K562 (cell line): ENCODE measurements around the gene TJP3. TPM values are rescaled to one million over a fixed set of nuclear protein-coding genes. Genes with fewer than 3 reads are reported as not detected.

Source experiments
- ARNT ChIP-seq, 2 experiments: fragments of 450-650 bp; IDR thresholded peaks; 2 replicates each; pipeline ENCODE4 v1.6.1; 2016; ENCODE audit warnings: mild to moderate bottlenecking in 1 of 2
- FIP1L1 ChIP-seq: fragments of 200-400 bp; formaldehyde crosslinking; IDR thresholded peaks from 2 replicates; pipeline ENCODE4 v1.6.1; 2018; ENCODE audit warnings: mild to moderate bottlenecking, low read depth, low read length; ENCODE audit not compliant: poor library complexity, severe bottlenecking
- FOS ChIP-seq: IDR thresholded peaks from 3 replicates; pipeline ENCODE4 v1.6.1; 2011; ENCODE audit not compliant: insufficient read length; ENCODE audit errors: extremely low read depth
- FOXM1 ChIP-seq, 2 experiments: fragments of 450-650 bp in 1 of 2; sonication (generic) in 1 of 2; formaldehyde crosslinking in 1 of 2; IDR thresholded peaks; 2 replicates each; pipeline versions ENCODE4 v1.6.1 to v1.9.0; 2017 to 2022; ENCODE audit warnings: low read depth in 2 of 2, mild to moderate bottlenecking in 2 of 2, missing genetic modification reagents in 1 of 2, moderate library complexity in 1 of 2
- HMG20A ChIP-seq: fragments of 450-650 bp; formaldehyde crosslinking; conservative IDR thresholded peaks from 2 replicates; pipeline ENCODE4 v1.4.0; 2020; ENCODE audit warnings: mild to moderate bottlenecking, mixed read lengths
- KDM1A ChIP-seq, 2 experiments: fragments of 450-650 bp; IDR thresholded peaks; 2 replicates each; pipeline ENCODE4 v1.6.1; 2016; ENCODE audit warnings: mild to moderate bottlenecking in 2 of 2
- LEF1 ChIP-seq: fragments of 450-650 bp; IDR thresholded peaks from 2 replicates; pipeline ENCODE4 v1.6.1; 2016; ENCODE audit warnings: mild to moderate bottlenecking
- MAFK ChIP-seq: IDR thresholded peaks from 2 replicates; pipeline ENCODE4 v1.6.1; 2011; ENCODE audit warnings: low read length, improper control_type of control experiment
- POLR2AphosphoS5 ChIP-seq: IDR thresholded peaks from 2 replicates; pipeline ENCODE4 v1.6.1; 2011; ENCODE audit warnings: mild to moderate bottlenecking, low read depth, low read length, moderate library complexity; ENCODE audit not compliant: control insufficient read depth, insufficient read depth
- POLR2G ChIP-seq: fragments of 200-400 bp; formaldehyde crosslinking; IDR thresholded peaks from 2 replicates; pipeline ENCODE4 v1.6.1; 2017; ENCODE audit warnings: low read depth, mild to moderate bottlenecking, antibody characterized with exemption, low read length, moderate library complexity
- RHOXF2B ChIP-seq: fragments of 250-450 bp; sonication (Bioruptor Pico); conservative IDR thresholded peaks from 2 replicates; pipeline ENCODE4 v1.5.1; 2021
- SMAD2 ChIP-seq: fragments of 150-350 bp; IDR thresholded peaks from 2 replicates; pipeline ENCODE4 v1.6.1; 2014; ENCODE audit warnings: low read depth, mild to moderate bottlenecking, low read length
- STAG1 ChIP-seq: sonication (generic); formaldehyde crosslinking; IDR thresholded peaks from 2 replicates; pipeline ENCODE4 v1.5.0; 2020; ENCODE audit warnings: missing genetic modification reagents, borderline replicate concordance
- TAF7 ChIP-seq: fragments of 450-650 bp; IDR thresholded peaks from 2 replicates; pipeline ENCODE4 v1.6.1; 2016; ENCODE audit warnings: missing genetic modification characterization, missing compliant biosample characterization
- TEAD1 ChIP-seq, 2 experiments: fragments of 450-650 bp in 1 of 2; sonication (generic) in 1 of 2; formaldehyde crosslinking; IDR thresholded peaks; 2 replicates each; pipeline versions ENCODE4 v1.4.0 to v1.8.0; 2020 to 2022; ENCODE audit warnings: mild to moderate bottlenecking in 2 of 2, missing genetic modification reagents in 1 of 2
- TGIF2 ChIP-seq: sonication (generic); formaldehyde crosslinking; IDR thresholded peaks from 2 replicates; pipeline ENCODE4 v1.8.1; 2022; ENCODE audit warnings: mild to moderate bottlenecking, missing genetic modification reagents, moderate library complexity
- TOE1 ChIP-seq, 2 experiments: fragments of 450-650 bp in 1 of 2; sonication (generic) in 1 of 2; formaldehyde crosslinking in 1 of 2; IDR thresholded peaks; 2 replicates each; pipeline versions ENCODE4 v1.7.1 to v1.8.0; 2016 to 2022; ENCODE audit warnings: borderline replicate concordance in 2 of 2, mild to moderate bottlenecking in 2 of 2, antibody characterized with exemption in 1 of 2, inconsistent platforms in 1 of 2, low read depth in 1 of 2, missing genetic modification reagents in 1 of 2, moderate library complexity in 1 of 2
- ZBTB17 ChIP-seq: fragments of 450-650 bp; formaldehyde crosslinking; IDR thresholded peaks from 2 replicates; pipeline ENCODE4 v1.4.0; 2020; ENCODE audit warnings: mild to moderate bottlenecking
- ZFP36 ChIP-seq: fragments of 150-350 bp; IDR thresholded peaks from 2 replicates; pipeline ENCODE4 v1.6.1; 2018; ENCODE audit warnings: low read length, low read depth; ENCODE audit not compliant: partially characterized antibody
- ZNF124 ChIP-seq: sonication (generic); formaldehyde crosslinking; IDR thresholded peaks from 2 replicates; pipeline ENCODE4 v1.8.1; 2022; ENCODE audit warnings: missing genetic modification reagents
- ZNF583 ChIP-seq: fragments of 250-450 bp; sonication (Bioruptor Pico); IDR thresholded peaks from 2 replicates; pipeline ENCODE4 v1.4.0; 2020
- ZNF586 ChIP-seq: fragments of 450-650 bp; formaldehyde crosslinking; conservative IDR thresholded peaks from 2 replicates; pipeline ENCODE4 v1.4.0; 2020; ENCODE audit warnings: mild to moderate bottlenecking, moderate library complexity
- ZSCAN29 ChIP-seq: fragments of 450-650 bp; IDR thresholded peaks from 2 replicates; pipeline ENCODE4 v1.6.1; 2017
- polyA plus RNA-seq, 8 experiments: library from polyadenylated mRNA; depleted of rRNA in 4 of 8; stranded (reverse) in 5 of 8; unstranded in 3 of 8; fragments of >200 nt; fragmentation: Nextera tagmentation in 2 of 8; fragmentation: Illumina TruSeq in 1 of 8; extraction: Ambion mirVana in 2 of 8; extraction: Trizol in 1 of 8; gene quantifications; 2 replicates each; pipeline versions ENCODE4 v1.2.1 to v1.2.3, GENCODE V29; 2011 to 2014; ENCODE audit warnings: inconsistent platforms in 1 of 8, missing spikeins in 1 of 8
- total RNA-seq, 7 experiments: library from RNA; depleted of rRNA in 6 of 7; stranded (reverse); fragments of >200 nt in 6 of 7; fragmentation: Illumina TruSeq in 2 of 7; extraction: Trizol in 2 of 7; gene quantifications; 2 replicates each; pipeline versions ENCODE4 v1.2.1 to v1.2.3, GENCODE V29; 2011 to 2021; ENCODE audit warnings: low replicate concordance in 1 of 7
- TF ChIP-seq, protein P1 (sequence below): fragments of 450-650 bp; IDR thresholded peaks from 2 replicates; pipeline ENCODE4 v1.6.1; 2016; ENCODE audit warnings: antibody characterized with exemption
- TF ChIP-seq, protein P2 (sequence below), 2 experiments: IDR thresholded peaks in 1 of 2; conservative IDR thresholded peaks in 1 of 2; 2 replicates each; pipeline ENCODE4 v1.6.1; 2016; ENCODE audit warnings: low read depth in 2 of 2, mild to moderate bottlenecking in 1 of 2, missing compliant biosample characterization in 1 of 2, missing genetic modification characterization in 1 of 2, moderate library complexity in 1 of 2

TJP3 gene
- total and polyA plus RNA-seq, 9 of the 15 experiments (the other 6 are each of a cell fraction or from before 2014, with no cell fraction given): 0.11 to 2.4 (median 0.57) TPM; not detected in 1

DNA sequence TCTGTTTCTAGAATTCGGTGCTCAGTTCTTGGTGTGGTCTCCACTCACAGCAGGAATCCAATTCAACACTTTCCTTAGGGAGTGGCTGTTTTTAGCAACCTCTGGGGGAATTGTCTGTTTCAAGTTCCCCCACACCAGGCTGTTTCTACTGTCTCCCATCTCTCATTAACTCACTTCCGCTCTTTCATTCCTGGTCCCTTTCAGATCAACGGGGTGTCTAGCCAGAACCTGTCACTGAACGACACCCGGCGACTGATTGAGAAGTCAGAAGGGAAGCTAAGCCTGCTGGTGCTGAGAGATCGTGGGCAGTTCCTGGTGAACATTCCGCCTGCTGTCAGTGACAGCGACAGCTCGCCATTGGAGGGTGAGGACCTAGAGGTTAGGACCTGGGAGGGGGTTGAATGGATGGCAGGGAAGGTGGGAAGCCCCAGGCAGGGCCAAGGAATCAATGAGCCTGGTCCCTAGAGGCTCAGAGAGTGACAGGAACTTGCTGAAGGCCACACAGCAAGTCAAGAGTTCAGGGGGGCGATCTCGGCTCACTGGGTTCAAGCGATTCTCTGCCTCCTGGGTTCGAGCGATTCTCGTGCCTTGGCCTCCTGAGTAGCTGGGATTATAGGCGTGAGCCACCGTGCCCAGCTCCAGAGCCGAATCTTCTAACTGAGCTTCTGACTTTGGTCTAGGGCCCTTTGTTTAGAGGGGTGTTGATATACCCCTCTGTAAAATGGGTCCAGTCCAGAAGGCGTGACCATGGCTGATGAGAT lies 25.5 kb downstream of the TJP3 start (continued):
- TF ChIP-seq, protein P1, sequence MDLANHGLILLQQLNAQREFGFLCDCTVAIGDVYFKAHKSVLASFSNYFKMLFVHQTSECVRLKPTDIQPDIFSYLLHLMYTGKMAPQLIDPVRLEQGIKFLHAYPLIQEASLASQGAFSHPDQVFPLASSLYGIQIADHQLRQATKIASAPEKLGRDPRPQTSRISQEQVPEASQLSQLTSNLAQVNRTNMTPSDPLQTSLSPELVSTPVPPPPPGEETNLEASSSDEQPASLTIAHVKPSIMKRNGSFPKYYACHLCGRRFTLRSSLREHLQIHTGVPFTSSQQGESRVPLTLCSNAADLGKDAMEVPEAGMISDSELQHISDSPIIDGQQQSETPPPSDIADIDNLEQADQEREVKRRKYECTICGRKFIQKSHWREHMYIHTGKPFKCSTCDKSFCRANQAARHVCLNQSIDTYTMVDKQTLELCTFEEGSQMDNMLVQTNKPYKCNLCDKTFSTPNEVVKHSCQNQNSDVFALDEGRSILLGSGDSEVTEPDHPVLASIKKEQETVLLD: 0 out of 2 replicates have a peak, but pooled peaks have one; percentile 14
- TF ChIP-seq TEAD1 (CRISPR knock-in tag; IDR thresholded peaks at IDR 0.05) (no peak), FOS (no peak), POLR2G (no peak), FOXM1 (IDR thresholded peaks at IDR 0.05; ENCODE audit: low read depth) (0 out of 2 replicates have a peak, but pooled peaks have one; percentile 12), FOXM1 (CRISPR knock-in tag; IDR thresholded peaks at IDR 0.05; ENCODE audit: low read depth) (no peak), KDM1A (IDR thresholded peaks at IDR 0.05) (peak; percentile 25 to 72; a peak in 3 of 4 replicates), HMG20A (CRISPR knock-in tag) (no peak), ARNT (IDR thresholded peaks at IDR 0.05) (peak in 1 of 2 experiments; percentile 47; a peak in 1 of 4 replicates), POLR2AphosphoS5 (no peak), SMAD2 (no peak), MAFK (no peak), ZNF586 (CRISPR knock-in tag) (no peak), STAG1 (CRISPR knock-in tag) (no peak), RHOXF2B (CRISPR knock-in tag) (no peak), ZNF583 (CRISPR knock-in tag) (no peak), ZSCAN29 (peak; percentile 69), TGIF2 (CRISPR knock-in tag) (no peak), ZNF124 (CRISPR knock-in tag) (no peak), LEF1 (0 out of 2 replicates have a peak, but pooled peaks have one; percentile 17), FIP1L1 (no peak), TOE1 (IDR thresholded peaks at IDR 0.05; ENCODE audit: borderline replicate concordance) (no peak), TOE1 (CRISPR knock-in tag; IDR thresholded peaks at IDR 0.05; ENCODE audit: borderline replicate concordance, low read depth) (no peak), ZFP36 (peak; percentile 9), TAF7 (no peak), ZBTB17 (CRISPR knock-in tag) (no peak)
- TF ChIP-seq, protein P2, sequence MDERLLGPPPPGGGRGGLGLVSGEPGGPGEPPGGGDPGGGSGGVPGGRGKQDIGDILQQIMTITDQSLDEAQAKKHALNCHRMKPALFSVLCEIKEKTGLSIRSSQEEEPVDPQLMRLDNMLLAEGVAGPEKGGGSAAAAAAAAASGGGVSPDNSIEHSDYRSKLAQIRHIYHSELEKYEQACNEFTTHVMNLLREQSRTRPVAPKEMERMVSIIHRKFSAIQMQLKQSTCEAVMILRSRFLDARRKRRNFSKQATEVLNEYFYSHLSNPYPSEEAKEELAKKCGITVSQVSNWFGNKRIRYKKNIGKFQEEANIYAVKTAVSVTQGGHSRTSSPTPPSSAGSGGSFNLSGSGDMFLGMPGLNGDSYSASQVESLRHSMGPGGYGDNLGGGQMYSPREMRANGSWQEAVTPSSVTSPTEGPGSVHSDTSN (CRISPR knock-in tag; IDR thresholded peaks at IDR 0.05; ENCODE audit: low read depth): no peak
- TF ChIP-seq, protein P2 (tag; conservative IDR thresholded peaks at IDR 0.05; ENCODE audit: low read depth): 0 out of 2 replicates have a peak, but pooled peaks have one; percentile 17
